Stimulated activated CD4-positive, alpha-beta T cell treated with anti-CD3 and anti-CD28 coated beads, Interleukin-12 subunit alpha, Interleukin-12 subunit beta, amount 100 ng/mL, for 48 hours (primary cell): Measurements from ENCODE around the gene HMGCS2.

ENCODE experiments used
- DNase-seq, 3 donors: peaks; one replicate each; pipeline ENCODE4 v3.0.0-alpha.2; 2020; ENCODE audit warnings: low read depth in 2 of 3, low spot score in 1 of 3

The HMGCS2 gene

DNA sequence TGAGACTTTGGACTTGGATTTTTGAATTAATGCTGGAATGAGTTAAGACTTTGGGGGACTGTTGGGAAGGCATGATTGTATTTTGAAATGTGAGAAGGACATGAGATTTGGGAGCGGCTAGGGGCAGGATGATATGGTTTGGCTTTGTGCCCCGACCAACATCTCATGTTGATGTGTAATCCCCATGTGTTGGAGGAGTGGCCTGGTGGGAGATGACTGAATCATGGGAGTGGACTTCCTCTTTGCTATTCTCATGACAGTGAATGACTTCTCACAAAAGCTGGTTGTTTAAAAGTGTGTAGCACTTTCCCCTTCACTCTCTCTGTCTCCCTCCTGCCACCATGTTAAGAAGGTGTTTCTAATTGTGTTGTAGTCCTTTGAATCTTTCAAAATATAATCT, 66.3 kb downstream of the HMGCS2 start:
- DNase-seq: no peak

- no peak for DNase-seq
These were observed 67.0 kb downstream of the HMGCS2 start for GRCh38 chr1:119701659-119702058.

- no peak for DNase-seq
These were observed 68.4 kb downstream of the HMGCS2 start for GRCh38 chr1:119700326-119700725.
